Smooth muscle cell of the brain vasculature (primary cell): Measurements from ENCODE around the gene FCHSD1.

Experiments used
- DNase-seq: peaks from one replicate; pipeline ENCODE4 v3.0.0-alpha.2; 2012; ENCODE audit warnings: low read depth, low spot score

FCHSD1 gene

GRCh38 chr5:141641634-141642267 lies 9.5 kb downstream of the FCHSD1 start:
- no peak for DNase-seq

GRCh38 chr5:141640698-141641097 lies 10.5 kb downstream of the FCHSD1 start:
- no peak for DNase-seq

- DNase-seq = no peak
Measured at GRCh38 chr5:141640051-141640415, 11.2 kb downstream of the FCHSD1 start.

- DNase-seq = no peak
Measured at GRCh38 chr5:141639357-141640050, 11.7 kb downstream of the FCHSD1 start.

GRCh38 chr5:141638771-141639170 lies 12.4 kb downstream of the FCHSD1 start:
- no peak for DNase-seq

- no peak for DNase-seq
Measured at GRCh38 chr5:141637767-141638419, 13.3 kb downstream of the FCHSD1 start.

GRCh38 chr5:141637123-141637766 lies 14.0 kb downstream of the FCHSD1 start:
- DNase-seq = no peak

GRCh38 chr5:141636413-141637122 lies 14.7 kb downstream of the FCHSD1 start, which contains the start of the genes HDAC3 and RELL2:
HDAC3 (minus strand) TSS chr5:141636849; CDS start chr5:141636790, 59 bp downstream.
RELL2 (plus strand) TSS chr5:141636997; CDS start chr5:141638226, 1,229 bp downstream.
- peak; percentile 62 for DNase-seq

GRCh38 chr5:141636106-141636412 lies 15.2 kb downstream of the FCHSD1 start:
- DNase-seq = no peak

GRCh38 chr5:141635646-141636045 lies 15.6 kb downstream of the FCHSD1 start:
- no peak for DNase-seq

- no peak for DNase-seq
Measured at GRCh38 chr5:141634720-141635119, 16.5 kb downstream of the FCHSD1 start.

GRCh38 chr5:141633871-141634561 lies 17.2 kb downstream of the FCHSD1 start:
- DNase-seq = no peak

GRCh38 chr5:141632650-141633049 lies 18.6 kb downstream of the FCHSD1 start:
- DNase-seq = no peak

- DNase-seq = no peak
Measured at GRCh38 chr5:141630570-141631140, 20.6 kb downstream of the FCHSD1 start.

GRCh38 chr5:141628175-141628788 lies 22.9 kb downstream of the FCHSD1 start:
- no peak for DNase-seq

- DNase-seq = no peak
Measured at GRCh38 chr5:141623611-141624010, 27.6 kb downstream of the FCHSD1 start.

- DNase-seq = no peak
Measured at GRCh38 chr5:141623186-141623585, 28.0 kb downstream of the FCHSD1 start.

- DNase-seq = peak; percentile 86
Measured at GRCh38 chr5:141618804-141619554, 32.2 kb downstream of the FCHSD1 start, which contains the start of gene DIAPH1. DIAPH1 (minus strand) TSS chr5:141619000; CDS start chr5:141618914, 86 bp downstream.

- no peak for DNase-seq
Measured at GRCh38 chr5:141618030-141618803, 33.0 kb downstream of the FCHSD1 start.
